ENCODE data around the gene RHBDL1.
"Not testable (repeated sequence)": the region's sequence is repeated elsewhere in the genome, so short reads cannot be mapped to it uniquely, and the experiment has no call there.

RHBDL1 gene

GRCh38 chr16:710500-711075 lies 35.1 kb downstream of the RHBDL1 start:
- Mint-ChIP-seq H3K4me3 (no peak overlapping the region), H3K27me3 (peaks cover 80% of the 10 kb centered on the region), H3K36me3 (ENCODE audit: low read depth) (no peaks in the 10 kb centered on the region), H3K9me3 (no peaks in the 10 kb centered on the region), H3K27ac (no peak overlapping the region), H3K4me1 (ENCODE audit: low read depth) (peaks cover 14% of the 10 kb centered on the region)
- intact Hi-C loops (cut with micrococcal nuclease), result loop anchor here (1.0 kb wide), 2 partner anchors 30 to 75 kb away; partner anchors contain the start of gene CIAO3

DNA sequence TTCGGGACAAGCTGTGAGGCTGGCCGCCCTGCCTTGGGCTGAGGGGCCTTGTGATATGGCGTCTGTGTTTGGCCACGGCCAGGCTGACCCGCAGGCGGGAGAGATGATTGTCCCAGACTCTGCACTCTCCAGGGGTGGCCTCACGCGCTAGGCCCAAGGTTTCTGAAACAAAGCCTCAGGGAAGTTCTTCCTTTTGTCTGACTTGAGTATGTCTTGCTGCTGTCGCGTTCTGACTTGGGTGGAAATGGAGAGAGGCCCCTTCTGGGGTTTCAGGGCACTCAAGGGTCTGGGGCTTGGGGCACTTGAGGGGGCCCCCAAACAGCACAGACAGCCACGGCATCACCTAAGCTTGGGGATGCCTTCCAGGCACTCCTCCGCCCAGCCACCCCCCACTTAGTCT lies 35.6 kb downstream of the RHBDL1 start:
- peaks cover 19% of the 10 kb centered on the region for H3K4me1 Mint-ChIP-seq (ENCODE audit: low read depth)
- intact Hi-C loops (cut with micrococcal nuclease), result loop anchor here (1.0 kb wide), 2 partner anchors 29 to 74 kb away; partner anchors contain the start of gene CIAO3
- peaks cover 82% of the 10 kb centered on the region for H3K27me3 Mint-ChIP-seq
- no peaks in the 10 kb centered on the region for H3K36me3 Mint-ChIP-seq (ENCODE audit: low read depth)
- no peak overlapping the region for H3K27ac Mint-ChIP-seq
- H3K4me3 Mint-ChIP-seq, result no peak overlapping the region
- H3K9me3 Mint-ChIP-seq, result no peaks in the 10 kb centered on the region

DNA sequence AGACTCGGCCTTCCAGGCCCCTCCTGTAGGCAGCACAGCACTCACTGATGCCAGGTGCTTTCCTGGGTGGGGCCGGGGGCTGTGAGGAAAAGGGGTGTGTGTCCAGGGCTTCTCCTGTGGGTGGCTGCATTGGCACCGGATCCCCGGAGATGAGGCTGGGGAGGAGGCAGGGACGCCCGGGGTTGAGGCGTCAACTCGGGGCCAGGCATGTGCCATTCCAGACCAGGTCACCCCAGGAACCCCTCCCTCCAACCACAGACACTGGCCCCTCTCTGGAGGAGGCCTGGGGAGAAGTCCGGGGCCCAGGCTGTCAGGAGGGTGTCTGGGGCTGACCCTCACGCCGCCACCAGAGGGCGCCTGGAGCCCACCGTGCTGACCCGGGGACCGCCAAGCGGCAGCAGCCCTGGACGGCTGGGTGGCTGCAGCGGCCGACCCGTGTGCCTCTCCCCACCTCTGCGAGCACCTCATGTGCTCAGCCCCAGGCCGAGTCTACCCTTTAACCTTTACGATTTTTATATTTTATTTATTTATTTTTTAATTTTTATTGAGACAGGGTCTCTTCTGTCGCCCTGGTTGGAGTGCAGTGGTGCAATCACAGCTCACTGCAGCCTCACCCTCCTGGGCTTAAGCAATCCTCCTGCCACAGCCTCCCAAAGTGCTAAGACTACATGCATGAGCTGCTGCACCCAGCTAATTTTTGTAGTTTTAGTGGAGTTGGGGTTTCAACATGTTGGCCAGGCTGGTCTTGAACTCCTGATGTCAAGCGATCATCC lies 36.3 kb downstream of the RHBDL1 start:
- Mint-ChIP-seq H3K27ac (no peak overlapping the region), H3K4me3 (no peak overlapping the region), H3K9me3 (no peaks in the 10 kb centered on the region), H3K4me1 (ENCODE audit: low read depth) (peaks cover 25% of the 10 kb centered on the region), H3K27me3 (peaks cover 82% of the 10 kb centered on the region), H3K36me3 (ENCODE audit: low read depth) (no peaks in the 10 kb centered on the region)
- intact Hi-C loops (cut with micrococcal nuclease), result loop anchor here (1.0 kb wide), 2 partner anchors 29 to 74 kb away; partner anchors contain the start of gene CIAO3

DNA sequence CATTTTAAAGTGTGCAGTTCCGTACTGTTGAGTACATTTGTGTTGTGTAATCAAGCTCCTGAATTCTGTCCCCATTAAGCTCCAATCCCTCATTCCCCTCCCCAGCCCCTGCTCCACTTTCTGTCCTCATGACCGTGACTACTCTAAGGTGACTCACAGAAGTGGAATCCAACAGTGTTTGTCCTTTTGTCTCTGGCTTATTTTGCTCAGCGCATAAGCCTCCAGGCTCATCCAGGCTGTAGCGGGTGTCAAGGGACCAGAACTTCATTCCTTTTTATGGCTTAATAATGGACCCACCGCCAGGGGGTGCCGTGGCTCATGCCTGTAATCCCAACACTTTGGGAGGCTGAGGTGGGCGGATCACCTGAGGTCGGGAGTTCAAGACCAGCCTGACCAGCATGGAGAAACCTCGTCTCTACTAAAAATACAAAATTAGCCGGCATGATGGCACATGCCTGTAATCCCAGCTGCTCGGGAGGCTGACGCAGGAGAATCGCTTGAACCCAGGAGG lies 37.3 kb downstream of the RHBDL1 start:
- H3K36me3 Mint-ChIP-seq (ENCODE audit: low read depth); H3K9me3 Mint-ChIP-seq; H3K4me3 Mint-ChIP-seq; intact Hi-C loops (cut with micrococcal nuclease); H3K27ac Mint-ChIP-seq: not testable (repeated sequence)
- peaks cover 83% of the 10 kb centered on the region for H3K27me3 Mint-ChIP-seq
- peaks cover 25% of the 10 kb centered on the region for H3K4me1 Mint-ChIP-seq (ENCODE audit: low read depth)

DNA sequence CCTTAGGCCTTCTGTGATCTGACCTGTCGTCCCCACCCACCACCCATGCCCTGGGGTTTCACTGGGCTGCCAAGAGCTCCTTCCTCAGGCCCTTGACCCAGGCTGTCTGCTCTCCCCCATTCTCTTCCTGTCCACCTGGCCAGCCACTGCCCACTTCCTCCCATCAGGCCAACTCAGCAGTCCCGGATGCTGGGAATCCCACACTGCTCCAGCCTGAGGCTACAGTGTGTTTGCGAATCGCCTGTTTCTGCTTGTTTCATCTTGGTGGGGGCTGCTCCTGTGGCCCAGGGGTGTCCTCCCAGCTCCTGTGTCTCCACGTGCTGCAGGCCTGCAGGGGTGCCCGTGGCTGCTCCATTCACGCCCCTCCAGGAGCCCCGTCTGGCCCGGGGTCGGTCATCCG lies 38.6 kb downstream of the RHBDL1 start:
- intact Hi-C loops (cut with micrococcal nuclease), result no loop called here
- Mint-ChIP-seq H3K27ac (no peak overlapping the region), H3K4me3 (no peak overlapping the region), H3K36me3 (ENCODE audit: low read depth) (no peaks in the 10 kb centered on the region), H3K9me3 (no peaks in the 10 kb centered on the region), H3K4me1 (ENCODE audit: low read depth) (peaks cover 28% of the 10 kb centered on the region), H3K27me3 (peaks cover 83% of the 10 kb centered on the region)

DNA sequence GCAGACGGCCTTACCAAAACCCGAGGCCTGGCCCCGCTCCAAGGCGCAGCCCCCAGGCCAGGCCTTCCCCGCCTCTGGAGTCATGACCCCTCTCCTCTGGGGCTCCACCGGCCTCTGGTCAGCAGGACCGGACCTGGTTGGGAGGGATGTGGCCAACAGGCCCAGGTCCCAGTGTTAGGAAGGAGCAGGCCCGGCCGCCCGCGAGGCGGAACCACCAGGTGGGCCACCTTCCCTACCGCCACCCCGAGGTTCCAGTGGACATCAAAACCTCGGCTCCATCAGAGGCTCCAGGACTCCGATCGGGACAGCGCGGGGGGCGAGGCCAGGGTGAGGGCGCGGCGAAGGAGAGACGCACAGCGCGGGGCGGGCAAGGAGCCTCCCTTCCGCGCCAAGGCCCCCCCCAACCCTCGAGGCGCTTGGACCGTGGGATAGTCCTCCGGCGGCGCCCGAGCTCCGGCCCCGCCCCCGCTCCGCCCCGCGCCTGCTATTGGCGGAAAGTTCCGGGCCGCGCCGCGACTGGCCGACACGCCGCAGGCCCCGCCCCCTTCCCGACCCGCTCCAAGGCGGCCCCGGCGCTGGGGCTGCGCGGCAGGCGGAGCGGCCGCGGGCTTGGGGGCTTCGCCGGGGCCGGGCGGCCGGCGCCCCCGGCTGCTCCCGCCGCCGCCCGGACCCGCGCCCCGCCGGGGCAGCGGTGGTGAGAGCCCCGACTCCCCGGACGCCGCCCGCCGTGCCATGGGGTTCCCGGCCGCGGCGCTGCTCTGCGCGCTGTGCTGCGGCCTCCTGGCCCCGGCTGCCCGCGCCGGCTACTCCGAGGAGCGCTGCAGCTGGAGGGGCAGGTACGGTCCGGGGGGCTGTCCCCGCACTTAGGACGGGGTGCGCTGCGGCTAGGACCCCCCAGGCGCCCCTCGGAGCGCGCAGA lies 39.3 kb downstream of the RHBDL1 start, which contains the start of gene METRN:
Gene METRN (plus strand): TSS at position 561 of the 919 bp plus-strand sequence. CDS start 172 bp downstream, at position 733.
- H3K27me3 Mint-ChIP-seq, result peaks cover 82% of the 10 kb centered on the region
- H3K36me3 Mint-ChIP-seq (ENCODE audit: low read depth), result no peaks in the 10 kb centered on the region
- peak within 1 kb of the TSS; percentile 65 for H3K4me3 Mint-ChIP-seq
- no peaks in the 10 kb centered on the region for H3K9me3 Mint-ChIP-seq
- no peak within 1 kb of the TSS for H3K27ac Mint-ChIP-seq
- intact Hi-C loops (cut with micrococcal nuclease), result no loop called here
- H3K4me1 Mint-ChIP-seq (ENCODE audit: low read depth), result peaks cover 34% of the 10 kb centered on the region

GRCh38 chr16:715477-716199 lies 40.2 kb downstream of the RHBDL1 start:
- Mint-ChIP-seq H3K27me3 (peaks cover 75% of the 10 kb centered on the region), H3K36me3 (ENCODE audit: low read depth) (no peaks in the 10 kb centered on the region), H3K9me3 (no peaks in the 10 kb centered on the region)

DNA sequence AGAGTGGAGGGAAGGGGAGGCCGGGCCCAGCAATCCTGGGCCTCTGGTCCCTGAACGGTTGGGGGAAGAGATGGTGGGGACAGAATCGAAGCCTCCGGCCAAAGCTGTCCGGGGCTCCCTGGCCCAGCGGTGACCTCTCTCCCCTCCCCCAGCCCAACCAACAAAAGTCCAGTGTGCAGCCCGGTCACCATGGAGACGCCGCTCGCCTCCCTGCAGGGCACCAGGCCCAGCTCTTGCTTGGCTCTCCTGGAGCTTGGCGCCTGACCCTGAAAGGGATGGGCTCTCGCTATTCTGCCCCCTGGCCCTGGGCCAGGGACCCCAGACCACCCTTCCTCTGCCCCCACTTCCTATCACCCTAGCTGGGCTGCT lies 40.7 kb downstream of the RHBDL1 start:
- peaks cover 43% of the 10 kb centered on the region for H3K4me1 Mint-ChIP-seq (ENCODE audit: low read depth)
- H3K9me3 Mint-ChIP-seq, result no peaks in the 10 kb centered on the region
- H3K27me3 Mint-ChIP-seq, result peaks cover 70% of the 10 kb centered on the region
- peak overlapping the region; percentile 65 for H3K4me3 Mint-ChIP-seq
- intact Hi-C loops (cut with micrococcal nuclease), result no loop called here
- no peak overlapping the region for H3K27ac Mint-ChIP-seq
- H3K36me3 Mint-ChIP-seq (ENCODE audit: low read depth), result no peaks in the 10 kb centered on the region

More at GRCh38 chr16:715477-716199, 40.2 kb downstream of the RHBDL1 start:
- no peak overlapping the region for H3K27ac Mint-ChIP-seq
- peaks cover 43% of the 10 kb centered on the region for H3K4me1 Mint-ChIP-seq (ENCODE audit: low read depth)
- H3K4me3 Mint-ChIP-seq, result peak overlapping the region; percentile 65
- intact Hi-C loops (cut with micrococcal nuclease), result no loop called here

- no peaks in the 10 kb centered on the region for H3K36me3 Mint-ChIP-seq (ENCODE audit: low read depth)
- no peak overlapping the region for H3K27ac Mint-ChIP-seq
- H3K27me3 Mint-ChIP-seq, result peaks cover 64% of the 10 kb centered on the region
- H3K4me1 Mint-ChIP-seq (ENCODE audit: low read depth), result peaks cover 45% of the 10 kb centered on the region
- no peak overlapping the region for H3K4me3 Mint-ChIP-seq
- no peaks in the 10 kb centered on the region for H3K9me3 Mint-ChIP-seq
- intact Hi-C loops (cut with micrococcal nuclease), result no loop called here
These were observed 41.4 kb downstream of the RHBDL1 start for GRCh38 chr16:716768-717325.

GRCh38 chr16:717450-718245 lies 42.2 kb downstream of the RHBDL1 start:
- Mint-ChIP-seq H3K36me3 (ENCODE audit: low read depth) (peaks cover 3% of the 10 kb centered on the region), H3K27me3 (peaks cover 60% of the 10 kb centered on the region), H3K4me1 (ENCODE audit: low read depth) (peaks cover 51% of the 10 kb centered on the region), H3K9me3 (no peaks in the 10 kb centered on the region), H3K4me3 (no peak overlapping the region), H3K27ac (no peak overlapping the region)
- intact Hi-C loops (cut with micrococcal nuclease), result no loop called here

- H3K4me3 Mint-ChIP-seq, result no peak overlapping the region
- peaks cover 11% of the 10 kb centered on the region for H3K36me3 Mint-ChIP-seq (ENCODE audit: low read depth)
- no peak overlapping the region for H3K27ac Mint-ChIP-seq
- peaks cover 55% of the 10 kb centered on the region for H3K27me3 Mint-ChIP-seq
- peaks cover 53% of the 10 kb centered on the region for H3K4me1 Mint-ChIP-seq (ENCODE audit: low read depth)
- H3K9me3 Mint-ChIP-seq, result no peaks in the 10 kb centered on the region
- intact Hi-C loops (cut with micrococcal nuclease), result no loop called here
These were observed 42.9 kb downstream of the RHBDL1 start for GRCh38 chr16:718389-718788.

GRCh38 chr16:718922-719321 lies 43.5 kb downstream of the RHBDL1 start:
- Mint-ChIP-seq H3K4me1 (ENCODE audit: low read depth) (peaks cover 52% of the 10 kb centered on the region), H3K27me3 (peaks cover 50% of the 10 kb centered on the region), H3K9me3 (no peaks in the 10 kb centered on the region), H3K36me3 (ENCODE audit: low read depth) (peaks cover 15% of the 10 kb centered on the region), H3K4me3 (no peak overlapping the region), H3K27ac (no peak overlapping the region)
- intact Hi-C loops (cut with micrococcal nuclease), result no loop called here
